Gastroesophageal sphincter (tissue), 3 donors: ENCODE measurements around the gene TPBGL.

Source experiments
- POLR2A ChIP-seq, 2 donors: fragments of 450-650 bp; IDR thresholded peaks; one replicate each; pipeline ENCODE4 v1.6.1; 2017; ENCODE audit warnings: antibody characterized with exemption in 2 of 2, mild to moderate bottlenecking in 2 of 2, moderate library complexity in 1 of 2
- TF ChIP-seq, protein P1 (sequence below), 4 experiments: fragments of 200-600 bp in 2 of 4; fragments of 450-650 bp in 2 of 4; sonication (generic) in 1 of 4; IDR thresholded peaks; one replicate each; pipeline ENCODE4 v1.5.1; 2017 to 2019; ENCODE audit warnings: antibody characterized with exemption in 4 of 4, mild to moderate bottlenecking in 2 of 4, moderate library complexity in 2 of 4

DNA sequence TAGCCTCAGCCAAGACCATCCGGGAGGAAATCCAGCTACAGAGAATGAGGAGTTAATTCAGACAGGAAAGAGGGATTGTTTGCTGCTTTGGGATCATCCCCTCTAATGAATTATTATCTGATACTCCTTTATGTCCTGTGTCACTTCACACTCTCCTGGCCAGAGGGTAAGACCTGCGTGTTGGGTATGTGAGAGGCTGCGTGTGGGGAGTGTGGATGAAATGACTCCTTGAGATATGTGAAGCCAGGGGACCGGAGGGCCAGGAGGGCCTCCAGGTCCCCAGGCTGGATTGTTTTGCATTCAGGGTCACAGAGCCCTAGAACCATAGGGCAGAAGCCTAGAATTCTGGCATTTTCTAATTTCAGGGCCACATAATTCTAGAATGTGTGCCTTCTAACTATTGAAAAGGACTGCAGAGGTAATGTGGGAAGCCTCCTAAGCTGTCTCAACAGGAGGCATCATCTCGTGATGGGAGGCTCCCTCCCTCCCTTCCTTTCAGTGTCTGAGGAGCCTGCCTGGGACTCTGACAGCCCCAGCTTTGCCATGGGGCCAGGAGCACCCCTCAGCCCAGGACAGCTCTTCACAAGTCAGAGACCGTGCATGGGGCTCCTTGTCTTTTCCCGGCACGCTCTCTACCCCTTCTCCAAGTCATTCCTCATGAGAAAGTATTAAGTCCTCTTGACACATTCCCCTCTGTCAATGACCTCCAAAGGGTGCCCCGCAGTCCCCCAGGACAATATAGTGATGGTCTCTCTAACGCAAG is 3.7 kb downstream of the TPBGL start:
- TF ChIP-seq POLR2A (IDR thresholded peaks at IDR 0.05) = no peak
- TF ChIP-seq, protein P1, sequence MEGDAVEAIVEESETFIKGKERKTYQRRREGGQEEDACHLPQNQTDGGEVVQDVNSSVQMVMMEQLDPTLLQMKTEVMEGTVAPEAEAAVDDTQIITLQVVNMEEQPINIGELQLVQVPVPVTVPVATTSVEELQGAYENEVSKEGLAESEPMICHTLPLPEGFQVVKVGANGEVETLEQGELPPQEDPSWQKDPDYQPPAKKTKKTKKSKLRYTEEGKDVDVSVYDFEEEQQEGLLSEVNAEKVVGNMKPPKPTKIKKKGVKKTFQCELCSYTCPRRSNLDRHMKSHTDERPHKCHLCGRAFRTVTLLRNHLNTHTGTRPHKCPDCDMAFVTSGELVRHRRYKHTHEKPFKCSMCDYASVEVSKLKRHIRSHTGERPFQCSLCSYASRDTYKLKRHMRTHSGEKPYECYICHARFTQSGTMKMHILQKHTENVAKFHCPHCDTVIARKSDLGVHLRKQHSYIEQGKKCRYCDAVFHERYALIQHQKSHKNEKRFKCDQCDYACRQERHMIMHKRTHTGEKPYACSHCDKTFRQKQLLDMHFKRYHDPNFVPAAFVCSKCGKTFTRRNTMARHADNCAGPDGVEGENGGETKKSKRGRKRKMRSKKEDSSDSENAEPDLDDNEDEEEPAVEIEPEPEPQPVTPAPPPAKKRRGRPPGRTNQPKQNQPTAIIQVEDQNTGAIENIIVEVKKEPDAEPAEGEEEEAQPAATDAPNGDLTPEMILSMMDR (IDR thresholded peaks at IDR 0.05) = no peak
